ENCODE data around the gene GPC6. TPM values are rescaled to one million over a fixed set of nuclear protein-coding genes. Genes with fewer than 3 reads are reported as not detected.

GPC6 gene
- total and polyA plus RNA-seq, 12 donors, result 0.15 to 5.4 (median 2.5) TPM

DNA sequence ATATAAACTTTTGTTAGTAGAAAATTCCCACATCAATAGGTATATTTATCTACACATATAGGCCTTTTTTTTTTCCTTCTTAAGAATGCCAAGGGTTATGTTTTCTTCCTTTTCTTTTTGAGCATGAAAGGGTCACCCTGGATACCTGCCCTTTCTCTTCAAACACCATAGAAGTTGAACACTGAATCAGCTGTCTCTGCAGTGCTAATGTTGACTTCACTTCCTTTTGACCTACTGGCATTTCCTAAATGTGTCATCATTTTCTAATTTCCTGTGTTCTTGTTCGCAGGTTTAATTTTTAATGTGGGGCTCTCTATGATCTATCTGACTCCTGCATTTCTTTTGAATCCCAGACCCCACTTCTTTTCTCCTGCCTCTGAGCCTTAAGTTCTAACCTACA, 532.0 kb downstream of the GPC6 start:
- DNase-seq, result no peak
- ATAC-seq, result no peak
- H3K27me3 ChIP-seq, result no peaks in the 10 kb centered on the region

DNA sequence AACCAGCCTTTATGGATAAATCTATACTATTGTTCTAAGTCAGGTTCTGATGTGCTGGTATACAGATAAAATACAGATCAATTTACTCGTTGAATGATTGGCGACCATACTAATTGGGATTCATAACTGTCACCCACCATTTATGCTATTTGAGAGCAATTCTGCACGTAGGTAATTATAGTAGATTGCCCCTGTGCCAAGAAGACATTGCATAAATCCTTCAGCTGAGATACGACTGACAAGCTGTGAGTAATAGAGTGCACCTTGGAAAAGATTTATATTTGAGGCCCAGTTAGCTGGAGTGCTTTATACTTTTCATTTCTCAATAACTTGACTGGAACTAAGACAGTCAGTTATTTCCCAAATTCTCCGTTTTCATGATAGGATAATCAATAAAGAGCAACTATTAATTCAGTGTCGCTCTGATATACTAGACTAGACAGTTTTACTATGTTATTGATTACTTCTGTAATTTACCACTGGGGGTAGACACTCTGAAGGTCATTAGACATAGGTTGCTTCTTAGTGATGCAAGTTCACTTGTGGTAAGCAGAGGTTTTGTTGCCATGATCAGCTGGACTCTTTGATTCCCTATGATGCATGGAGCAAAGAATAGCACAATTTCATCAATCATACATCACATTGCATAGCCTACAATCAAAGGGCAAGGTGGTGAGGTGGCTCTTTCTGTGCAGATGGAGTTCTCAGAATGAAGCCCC, 536.3 kb downstream of the GPC6 start:
- WGBS, 2 donors, result 85 to 88% methylated on average over 6 of the region's 6 CpGs
- no peaks in the 10 kb centered on the region for H3K36me3 ChIP-seq
- peaks cover 0 to 5% (median 0%) of the 10 kb centered on the region in 9 donors for H3K4me1 ChIP-seq
- TF ChIP-seq, protein P1, sequence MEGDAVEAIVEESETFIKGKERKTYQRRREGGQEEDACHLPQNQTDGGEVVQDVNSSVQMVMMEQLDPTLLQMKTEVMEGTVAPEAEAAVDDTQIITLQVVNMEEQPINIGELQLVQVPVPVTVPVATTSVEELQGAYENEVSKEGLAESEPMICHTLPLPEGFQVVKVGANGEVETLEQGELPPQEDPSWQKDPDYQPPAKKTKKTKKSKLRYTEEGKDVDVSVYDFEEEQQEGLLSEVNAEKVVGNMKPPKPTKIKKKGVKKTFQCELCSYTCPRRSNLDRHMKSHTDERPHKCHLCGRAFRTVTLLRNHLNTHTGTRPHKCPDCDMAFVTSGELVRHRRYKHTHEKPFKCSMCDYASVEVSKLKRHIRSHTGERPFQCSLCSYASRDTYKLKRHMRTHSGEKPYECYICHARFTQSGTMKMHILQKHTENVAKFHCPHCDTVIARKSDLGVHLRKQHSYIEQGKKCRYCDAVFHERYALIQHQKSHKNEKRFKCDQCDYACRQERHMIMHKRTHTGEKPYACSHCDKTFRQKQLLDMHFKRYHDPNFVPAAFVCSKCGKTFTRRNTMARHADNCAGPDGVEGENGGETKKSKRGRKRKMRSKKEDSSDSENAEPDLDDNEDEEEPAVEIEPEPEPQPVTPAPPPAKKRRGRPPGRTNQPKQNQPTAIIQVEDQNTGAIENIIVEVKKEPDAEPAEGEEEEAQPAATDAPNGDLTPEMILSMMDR (IDR thresholded peaks at IDR 0.05), result no peak
- H3K27ac ChIP-seq, result no peak overlapping the region
- intact Hi-C loops (cut with DNase I), result no loop called here
- no peaks in the 10 kb centered on the region for H3K27me3 ChIP-seq
- no peak for ATAC-seq
- H3K4me3 ChIP-seq, result no peak overlapping the region
- no peaks in the 10 kb centered on the region for H3K9me3 ChIP-seq
- no peak for DNase-seq

More for the DNA sequence above, 532.0 kb downstream of the GPC6 start:
- Histone ChIP-seq H3K36me3 (no peaks in the 10 kb centered on the region), H3K9me3 (no peaks in the 10 kb centered on the region), H3K4me3 (no peak overlapping the region), H3K4me1 (no peaks in the 10 kb centered on the region), H3K27ac (no peak overlapping the region)
- WGBS, 2 donors, result 60 to 61% methylated on average over 1 of the region's 1 CpG
- TF ChIP-seq, protein P1 (IDR thresholded peaks at IDR 0.05), result no peak
- intact Hi-C loops (cut with DNase I), result no loop called here

DNA sequence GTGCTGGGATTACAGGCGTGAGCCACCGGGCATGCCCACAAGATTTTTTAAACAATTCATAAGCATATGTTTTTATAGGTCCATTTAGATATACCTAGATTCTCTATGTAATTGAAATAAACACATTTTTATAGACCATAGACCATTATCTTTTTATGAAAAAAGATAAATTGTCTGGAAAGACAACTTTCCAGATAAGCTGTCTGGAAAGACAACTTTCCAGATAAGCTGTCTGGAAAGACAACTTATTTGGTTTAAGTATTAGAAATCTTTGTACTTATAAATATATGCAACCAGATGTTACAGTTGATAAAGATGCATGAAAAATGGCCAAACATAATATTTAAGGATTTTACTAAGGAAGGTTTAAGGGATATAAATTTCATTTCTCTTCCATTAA, 538.5 kb downstream of the GPC6 start:
- intact Hi-C loops (cut with DNase I), result no loop called here
- H3K9me3 ChIP-seq, result no peaks in the 10 kb centered on the region
- 77 to 100% methylated on average over 2 of the region's 2 CpGs for WGBS, 2 donors
- peaks cover 0 to 5% (median 0%) of the 10 kb centered on the region in 9 donors for H3K4me1 ChIP-seq
- DNase-seq (no peak), ATAC-seq (no peak)
- no peak overlapping the region for H3K4me3 ChIP-seq
- H3K27me3 ChIP-seq, result no peaks in the 10 kb centered on the region
- no peaks in the 10 kb centered on the region for H3K36me3 ChIP-seq
- TF ChIP-seq, protein P1 (IDR thresholded peaks at IDR 0.05), result no peak
- H3K27ac ChIP-seq, result no peak overlapping the region

GRCh38 chr13:93765811-93766210, 539.2 kb downstream of the GPC6 start:
- no peaks in the 10 kb centered on the region for H3K9me3 ChIP-seq
- ATAC-seq (no peak), DNase-seq (no peak)
- H3K4me1 ChIP-seq, result peaks cover 0 to 5% (median 0%) of the 10 kb centered on the region in 9 donors
- no peak overlapping the region for H3K27ac ChIP-seq
- no peaks in the 10 kb centered on the region for H3K27me3 ChIP-seq
- no peaks in the 10 kb centered on the region for H3K36me3 ChIP-seq
- WGBS, 2 donors, result 88 to 98% methylated on average over 1 of the region's 1 CpG
- TF ChIP-seq, protein P1 (IDR thresholded peaks at IDR 0.05), result no peak
- intact Hi-C loops (cut with DNase I), result no loop called here
- H3K4me3 ChIP-seq, result no peak overlapping the region

Data from heart right ventricle (tissue), 16 donors.